ENCODE results near the gene TAF6. TPM values are rescaled to one million over a fixed set of nuclear protein-coding genes. Genes with fewer than 3 reads are reported as not detected.
"Not testable (repeated sequence)": the region's sequence is repeated elsewhere in the genome, so short reads cannot be mapped to it uniquely, and the experiment has no call there.

The TAF6 gene
- total RNA-seq, 1 donor from 2014 or later: 14.9 TPM

DNA sequence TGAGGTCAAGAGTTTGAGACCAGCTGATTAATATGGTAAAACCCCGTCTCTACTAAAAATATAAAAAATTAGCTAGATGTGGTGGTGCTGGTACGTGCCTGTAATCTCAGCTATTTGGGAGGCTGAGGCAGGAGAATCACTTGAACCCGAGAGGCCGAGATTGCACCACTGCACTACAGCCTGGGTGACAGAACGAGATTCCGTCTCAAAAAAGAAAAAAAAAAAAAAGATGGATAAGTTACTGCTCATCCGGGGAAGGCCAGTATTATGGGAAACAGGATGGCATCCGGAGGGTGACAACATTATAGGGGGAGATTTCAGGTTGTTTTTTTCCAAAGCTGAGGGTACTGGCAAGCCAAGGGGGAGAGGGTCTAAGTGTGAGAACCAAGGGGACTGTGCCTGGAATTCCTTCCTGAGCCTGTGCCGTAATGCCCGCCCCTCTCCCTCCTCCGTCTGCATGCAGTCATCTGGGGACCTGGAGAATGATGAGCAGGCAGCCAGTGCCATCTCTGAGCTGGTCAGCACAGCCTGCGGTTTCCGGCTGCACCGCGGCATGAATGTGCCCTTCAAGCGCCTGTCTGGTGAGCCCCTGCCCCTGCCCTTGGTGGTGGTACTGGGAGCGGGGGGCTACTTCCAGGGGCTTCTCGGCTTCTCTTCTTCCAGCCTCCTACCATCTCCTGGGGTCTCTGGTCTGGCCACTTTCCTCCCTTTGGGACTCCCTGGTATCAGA is 33.9 kb upstream of the TAF6 start:
- no peak for DNase-seq (ENCODE audit: low spot score)
- ATAC-seq: no peak

- no peak for ATAC-seq
- no peak for DNase-seq (ENCODE audit: low spot score)
Measured at GRCh38 chr7:100152404-100152803, 33.2 kb upstream of the TAF6 start.

DNA sequence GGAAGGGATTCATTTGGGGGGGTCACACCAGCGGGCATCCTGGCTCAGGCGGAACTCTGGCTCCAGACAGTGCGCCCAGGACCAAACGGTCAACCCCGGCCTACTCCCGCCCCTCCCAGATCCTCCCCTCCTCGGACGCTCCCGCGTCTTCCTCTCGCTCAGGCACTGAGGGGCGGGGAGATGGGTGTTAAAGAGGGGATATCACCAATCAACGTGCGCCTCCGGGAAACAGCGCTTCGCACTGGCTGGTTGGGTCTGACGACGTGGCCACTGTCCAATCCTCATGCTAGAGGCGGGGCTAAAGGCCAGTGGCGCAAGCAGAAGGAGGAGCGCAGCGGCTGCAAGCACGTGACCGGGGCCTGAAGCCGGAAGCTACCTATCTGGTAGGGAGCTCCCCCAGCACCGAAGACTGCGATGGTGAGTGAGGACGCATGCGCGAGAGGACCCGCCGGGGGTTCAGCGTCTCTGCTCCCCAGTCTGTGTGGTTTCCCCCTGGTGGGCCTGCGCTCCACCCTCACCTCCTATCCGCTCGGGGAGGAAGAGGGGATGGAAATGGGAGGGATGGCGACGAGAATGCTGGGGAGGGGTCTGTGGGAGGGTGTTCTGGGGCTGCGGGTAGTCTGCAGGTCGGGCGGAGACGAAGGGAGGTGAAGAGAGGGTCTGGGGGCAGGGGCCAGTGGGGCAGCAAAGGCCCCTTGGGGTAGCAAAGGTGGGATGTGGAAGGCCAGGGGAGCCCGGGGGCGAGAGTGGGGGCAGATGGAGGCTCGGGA is 29.6 kb upstream of the TAF6 start, which contains the start of gene LAMTOR4:
TSS of gene LAMTOR4 (plus strand) at position 360 of the 770 bp plus-strand sequence. CDS start at position 415, 55 bp downstream.
- ATAC-seq (peak; percentile 96), DNase-seq (ENCODE audit: low spot score) (peak; percentile 99)

- DNase-seq (ENCODE audit: low spot score) (no peak), ATAC-seq (no peak)
Measured at GRCh38 chr7:100148225-100148558, 29.0 kb upstream of the TAF6 start.

DNA sequence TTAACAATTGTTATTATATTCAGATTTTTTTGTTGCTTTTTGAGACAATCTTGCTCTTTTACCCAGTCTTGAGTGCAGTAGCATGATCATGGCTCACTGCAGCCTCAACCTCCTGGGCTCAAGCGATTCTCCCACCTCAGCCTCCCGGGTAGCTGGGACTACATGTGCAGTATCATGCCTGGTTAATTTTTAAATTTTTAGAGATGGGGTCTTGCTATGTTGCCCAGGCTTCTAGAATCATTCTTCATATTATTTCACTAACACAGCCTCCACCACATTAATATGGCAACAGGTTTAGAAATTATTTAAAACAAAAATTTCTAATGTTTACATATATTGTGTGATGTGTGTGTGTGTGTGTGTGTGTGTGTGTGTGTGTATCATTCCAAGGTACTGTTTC is 28.1 kb upstream of the TAF6 start:
- DNase-seq (ENCODE audit: low spot score) (no peak), ATAC-seq (no peak)

GRCh38 chr7:100146350-100146749 is 27.2 kb upstream of the TAF6 start:
- not testable (repeated sequence) for DNase-seq (ENCODE audit: low spot score)
- ATAC-seq: peak; percentile 14

- no peak for DNase-seq (ENCODE audit: low spot score)
- ATAC-seq: no peak
Measured at GRCh38 chr7:100142461-100142860, 23.3 kb upstream of the TAF6 start.

GRCh38 chr7:100141555-100141949 is 22.4 kb upstream of the TAF6 start:
- peak; percentile 19 for ATAC-seq
- no peak for DNase-seq (ENCODE audit: low spot score)

- no peak for ATAC-seq
- DNase-seq (ENCODE audit: low spot score): no peak
Measured at GRCh38 chr7:100137851-100138760, 18.9 kb upstream of the TAF6 start.

GRCh38 chr7:100132697-100133151 is 13.6 kb upstream of the TAF6 start:
- ATAC-seq: peak; percentile 81
- DNase-seq (ENCODE audit: low spot score): no peak

DNA sequence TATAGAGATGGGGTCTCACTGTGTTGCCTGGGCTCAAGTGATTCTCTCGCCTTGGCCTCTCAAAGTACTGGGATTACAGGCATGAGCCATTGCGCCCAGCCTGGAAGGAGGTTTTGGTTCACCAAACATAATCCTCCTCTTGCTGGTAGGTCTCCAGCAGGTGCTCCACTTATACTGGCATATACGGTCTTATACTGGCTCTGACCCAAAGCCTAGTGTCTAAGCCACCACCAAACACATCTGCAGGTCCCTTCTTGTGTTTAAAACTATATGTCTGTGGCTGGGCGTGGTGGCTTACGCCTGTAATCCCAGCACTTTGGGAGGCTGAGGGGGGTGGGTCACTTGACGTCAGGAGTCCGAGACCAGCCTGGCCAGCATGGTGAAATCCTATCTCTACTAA is 13.0 kb upstream of the TAF6 start:
- DNase-seq (ENCODE audit: low spot score): no peak
- ATAC-seq: no peak

DNA sequence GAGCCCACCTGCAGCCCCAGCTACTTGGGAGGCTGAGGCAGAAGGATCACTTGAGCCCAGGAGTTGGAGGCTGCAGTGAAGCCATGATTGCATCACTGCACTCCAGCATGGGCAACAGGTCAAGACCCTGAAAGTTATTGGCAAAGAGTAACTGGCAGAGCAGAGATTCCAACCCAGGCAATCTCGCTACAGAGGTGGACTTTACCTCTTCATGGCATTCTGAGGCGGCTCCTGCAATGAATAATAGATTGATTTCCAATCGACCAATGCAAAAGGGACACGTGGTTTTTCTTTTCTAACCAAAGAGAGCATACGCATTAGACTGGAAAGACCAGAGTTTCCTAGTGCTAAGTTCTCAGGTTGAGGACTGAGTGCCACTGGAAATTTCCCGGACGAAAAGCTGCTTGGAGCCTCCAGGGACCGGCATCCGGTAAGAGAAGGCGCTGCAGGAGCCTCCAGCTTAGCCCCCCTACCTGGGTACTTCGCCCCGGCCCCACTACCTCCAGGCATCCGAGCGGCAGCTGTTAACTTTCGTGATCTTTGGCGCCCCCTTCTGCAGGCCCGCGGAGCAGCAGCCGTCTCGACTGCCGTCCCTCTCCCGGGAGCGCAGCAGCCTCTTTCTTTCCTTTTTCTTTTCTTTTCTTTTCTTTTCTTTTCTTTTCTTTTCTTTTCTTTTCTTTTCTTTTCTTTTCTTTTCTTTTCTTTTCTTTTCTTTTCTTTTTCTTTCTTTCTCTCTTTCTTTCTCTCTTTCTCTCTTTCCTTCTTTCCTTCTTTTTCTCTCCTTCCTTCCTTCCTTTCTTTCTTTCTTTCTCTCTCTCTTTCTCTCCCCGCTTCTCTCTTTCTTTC is 11.7 kb upstream of the TAF6 start:
- ATAC-seq (peak; percentile 65), DNase-seq (ENCODE audit: low spot score) (peak; percentile 82)

- not testable (repeated sequence) for ATAC-seq; DNase-seq (ENCODE audit: low spot score)
Measured at GRCh38 chr7:100130220-100130607, 11.1 kb upstream of the TAF6 start.

DNA sequence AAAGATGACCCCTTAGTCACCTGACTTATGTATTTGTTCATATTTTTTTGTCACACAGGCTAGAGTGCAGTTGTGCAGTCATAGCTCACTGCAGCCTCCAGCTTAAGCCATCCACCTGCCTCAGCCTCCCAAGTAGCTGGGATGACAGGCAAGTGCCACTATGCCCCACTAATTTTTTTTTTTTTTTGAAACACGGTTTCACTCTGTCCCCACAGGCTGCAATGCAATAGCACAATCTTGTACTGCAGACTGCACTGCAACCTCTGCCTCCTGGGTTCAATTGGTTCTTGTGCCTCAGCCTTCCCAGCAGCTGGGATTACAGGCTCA is 9.4 kb upstream of the TAF6 start:
- ATAC-seq: no peak
- DNase-seq (ENCODE audit: low spot score): no peak

- DNase-seq (ENCODE audit: low spot score) (no peak), ATAC-seq (no peak)
Measured at GRCh38 chr7:100127866-100128636, 8.9 kb upstream of the TAF6 start.

GRCh38 chr7:100126931-100127865 is 8.0 kb upstream of the TAF6 start, which contains the start of gene MBLAC1:
MBLAC1 (plus strand) TSS chr7:100126967; CDS start chr7:100127396, 429 bp downstream.
- DNase-seq (ENCODE audit: low spot score) (peak; percentile 92), ATAC-seq (peak; percentile 90)

DNA sequence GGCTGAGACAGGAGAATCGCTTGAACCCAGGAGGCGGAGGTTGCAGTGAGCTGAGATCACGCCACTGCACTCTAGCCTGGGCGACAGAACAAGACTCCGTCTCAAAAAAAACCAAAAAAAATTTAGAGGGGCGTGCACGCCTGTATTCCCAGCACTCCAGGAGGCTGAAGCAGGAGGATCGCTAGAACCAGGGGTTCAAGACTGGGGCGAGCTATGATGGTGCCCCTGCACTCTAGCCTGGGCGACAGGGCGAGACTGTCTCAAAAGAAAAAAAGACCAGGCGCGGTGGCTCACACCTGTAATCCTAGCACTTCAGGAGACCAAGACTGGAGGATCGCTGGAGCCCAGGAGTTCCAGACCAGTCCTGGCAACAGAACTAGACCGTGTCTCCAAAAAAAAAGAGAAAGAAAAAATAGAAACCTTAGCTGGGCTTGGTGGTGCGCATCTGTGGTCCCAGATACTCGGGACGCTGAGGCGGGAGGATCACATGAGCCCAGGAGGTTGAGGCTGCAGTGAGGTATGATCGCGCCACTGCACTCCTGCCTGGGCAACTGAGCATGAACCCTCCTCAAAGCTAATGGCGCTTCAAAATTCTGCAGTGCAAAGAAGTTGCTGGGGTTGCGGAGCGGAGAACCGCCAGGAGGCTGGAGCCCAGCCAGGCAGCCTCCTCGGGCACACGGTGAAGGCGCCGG is 7.2 kb upstream of the TAF6 start:
- peak; percentile 37 for ATAC-seq
- no peak for DNase-seq (ENCODE audit: low spot score)

Measured in left lobe of liver (tissue), 2 donors.